Breast epithelium (tissue), 3 donors: ENCODE measurements around the gene MAP2K5.

Experiments
- CTCF ChIP-seq, 3 donors: fragments of 450-650 bp; IDR thresholded peaks; one replicate each; pipeline ENCODE4 v1.5.1; 2016 to 2017; ENCODE audit warnings: antibody characterized with exemption in 3 of 3, mild to moderate bottlenecking in 3 of 3, moderate library complexity in 3 of 3
- POLR2A ChIP-seq: fragments of 450-650 bp; IDR thresholded peaks from one replicate; pipeline ENCODE4 v1.6.1; 2016; ENCODE audit warnings: antibody characterized with exemption, mild to moderate bottlenecking, moderate library complexity
- POLR2AphosphoS5 ChIP-seq, 3 donors: sonication (generic); formaldehyde crosslinking; IDR thresholded peaks; one replicate each; pipeline ENCODE4 v1.6.1; 2017; ENCODE audit warnings: antibody characterized with exemption in 3 of 3

GRCh38 chr15:67508407-67508806 is 34.1 kb upstream of the MAP2K5 start:
- TF ChIP-seq CTCF (IDR thresholded peaks at IDR 0.05) (no peak), POLR2A (no peak), POLR2AphosphoS5 (IDR thresholded peaks at IDR 0.05) (no peak)
